ENCODE results near the gene LRRC75A.

- TF ChIP-seq POLR2AphosphoS5 (IDR thresholded peaks at IDR 0.05; ENCODE audit: insufficient read depth in 1 of 2, low read depth in 1 of 2) (no peak), POLR2A (IDR thresholded peaks at IDR 0.05) (no peak), CTCF (IDR thresholded peaks at IDR 0.05) (no peak)
Measured at GRCh38 chr17:16425698-16426659, 66.0 kb downstream of the LRRC75A start.

All from vagina (tissue), 2 donors.